Kidney tubule cell (primary cell): ENCODE data around the gene PRMT5.
A peak's percentile ranks its signal among the peaks of the same experiment; 100 is the strongest.
"Not testable (repeated sequence)": the region's sequence is repeated elsewhere in the genome, so short reads cannot be mapped to it uniquely, and the experiment has no call there.

Experiments
- DNase-seq: peaks from one replicate; pipeline ENCODE4 v3.0.0-alpha.2; 2018; ENCODE audit warnings: low spot score

Gene PRMT5

GRCh38 chr14:22929104-22929960 is at the start of gene PRMT5:
TSS of gene PRMT5 (minus strand) at chr14:22929376. CDS start at chr14:22929361, 15 bp downstream.
- DNase-seq, result peak; percentile 100

GRCh38 chr14:22978487-22978837 is 49.3 kb upstream of the PRMT5 start:
- no peak for DNase-seq

- DNase-seq, result peak; percentile 96
Observed at GRCh38 chr14:22977684-22978486, 48.7 kb upstream of the PRMT5 start.

DNA sequence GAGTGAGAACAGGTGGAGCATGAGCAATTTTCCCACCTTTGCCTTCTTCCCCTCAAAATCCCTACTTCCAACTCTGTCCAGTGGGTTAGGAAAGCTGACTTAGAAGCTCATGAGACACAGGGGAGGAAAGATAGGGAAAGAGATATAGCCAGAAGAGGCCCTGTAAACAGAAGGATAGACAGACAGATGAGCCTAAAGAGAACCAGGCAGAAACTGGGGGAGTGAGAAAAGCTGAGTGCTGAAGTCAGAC is 48.2 kb upstream of the PRMT5 start:
- no peak for DNase-seq

DNA sequence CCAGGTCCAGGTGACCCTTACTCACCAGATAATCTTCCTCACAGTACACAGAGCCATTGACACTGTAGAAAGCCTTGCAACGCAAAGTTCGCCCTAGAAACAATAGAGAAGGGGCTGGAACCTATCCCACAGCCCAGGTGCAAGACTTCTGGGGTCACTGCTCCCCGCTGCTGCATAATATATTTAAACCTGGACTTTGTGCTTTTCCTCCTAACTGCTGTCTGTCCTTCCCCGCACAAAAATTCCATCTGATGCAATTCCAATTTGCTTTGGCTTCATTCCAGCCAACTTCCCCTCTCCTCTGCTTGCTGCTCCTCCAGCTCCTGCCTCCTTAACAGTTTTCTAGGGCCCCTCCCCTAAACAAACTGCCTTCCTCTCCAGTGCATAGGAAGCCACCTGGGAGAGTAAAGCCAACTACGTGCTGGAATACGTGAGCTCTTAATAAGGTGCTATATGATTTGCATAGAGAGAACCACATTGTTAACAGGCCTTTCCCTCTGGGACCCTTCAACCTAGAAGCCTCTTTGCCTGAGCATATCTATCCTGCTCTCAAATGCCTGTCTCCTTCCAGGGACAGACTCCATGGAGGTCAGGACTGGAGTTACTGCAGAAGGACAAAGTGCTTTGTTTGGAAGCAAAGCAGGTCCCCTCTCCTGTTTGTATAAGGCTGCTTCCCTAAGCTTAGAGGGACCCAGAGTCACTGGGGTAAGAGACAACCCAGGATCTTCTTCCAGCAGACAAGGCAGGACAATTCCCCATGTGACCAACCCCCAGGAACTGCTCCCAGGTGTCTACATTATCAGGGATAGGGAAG is 47.7 kb upstream of the PRMT5 start:
- DNase-seq, result peak; percentile 85

- peak; percentile 77 for DNase-seq
Observed at GRCh38 chr14:22974530-22975313, 45.5 kb upstream of the PRMT5 start.

GRCh38 chr14:22973217-22974032 is 44.2 kb upstream of the PRMT5 start:
- peak; percentile 76 for DNase-seq

- no peak for DNase-seq
Observed at GRCh38 chr14:22972313-22972930, 43.2 kb upstream of the PRMT5 start.

GRCh38 chr14:22971152-22971551 is 42.0 kb upstream of the PRMT5 start:
- DNase-seq, result no peak

GRCh38 chr14:22966783-22967269 is 37.6 kb upstream of the PRMT5 start:
- no peak for DNase-seq

DNA sequence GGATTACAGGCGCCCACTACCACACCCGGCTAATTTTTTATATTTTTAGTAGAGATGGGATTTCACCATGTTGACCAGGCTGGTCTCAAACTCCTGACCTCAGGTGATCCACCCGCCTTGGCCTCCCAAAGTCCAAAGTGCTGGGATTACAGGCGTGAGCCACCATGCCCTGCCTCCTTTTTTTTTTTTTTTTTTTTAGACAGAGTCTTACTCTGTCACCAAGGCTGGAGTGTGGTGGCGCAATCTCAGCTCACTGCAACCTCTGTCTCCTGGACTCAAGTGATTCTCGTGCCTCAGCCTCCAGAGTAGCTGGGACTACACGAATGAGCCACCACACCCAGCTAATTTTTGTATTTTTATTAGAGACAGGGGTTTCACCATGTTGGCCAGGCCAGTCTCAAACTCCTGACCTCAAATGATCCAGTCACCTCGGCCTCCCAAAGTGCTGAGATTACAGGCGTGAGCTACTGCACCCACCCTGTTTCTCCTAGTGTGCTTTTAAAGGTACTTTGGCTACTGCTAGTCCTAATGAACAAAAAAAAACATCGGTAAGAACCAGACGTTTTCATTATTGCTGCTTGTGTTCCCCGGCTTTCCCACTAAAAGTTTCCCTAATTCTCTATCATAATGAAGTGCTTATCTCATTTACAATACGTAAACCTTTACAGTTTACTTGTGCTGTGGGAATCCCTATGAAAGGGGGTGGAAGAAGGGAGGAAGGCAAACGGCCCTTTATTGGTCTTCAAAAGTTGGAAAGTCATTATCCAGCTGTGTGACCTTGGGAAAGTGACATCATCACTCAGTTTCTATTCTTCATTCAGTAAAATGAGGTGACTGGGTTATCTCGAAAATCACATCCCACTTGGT is 37.0 kb upstream of the PRMT5 start:
- DNase-seq, result not testable (repeated sequence)

- DNase-seq, result no peak
Observed at GRCh38 chr14:22962061-22962676, 33.0 kb upstream of the PRMT5 start.

DNA sequence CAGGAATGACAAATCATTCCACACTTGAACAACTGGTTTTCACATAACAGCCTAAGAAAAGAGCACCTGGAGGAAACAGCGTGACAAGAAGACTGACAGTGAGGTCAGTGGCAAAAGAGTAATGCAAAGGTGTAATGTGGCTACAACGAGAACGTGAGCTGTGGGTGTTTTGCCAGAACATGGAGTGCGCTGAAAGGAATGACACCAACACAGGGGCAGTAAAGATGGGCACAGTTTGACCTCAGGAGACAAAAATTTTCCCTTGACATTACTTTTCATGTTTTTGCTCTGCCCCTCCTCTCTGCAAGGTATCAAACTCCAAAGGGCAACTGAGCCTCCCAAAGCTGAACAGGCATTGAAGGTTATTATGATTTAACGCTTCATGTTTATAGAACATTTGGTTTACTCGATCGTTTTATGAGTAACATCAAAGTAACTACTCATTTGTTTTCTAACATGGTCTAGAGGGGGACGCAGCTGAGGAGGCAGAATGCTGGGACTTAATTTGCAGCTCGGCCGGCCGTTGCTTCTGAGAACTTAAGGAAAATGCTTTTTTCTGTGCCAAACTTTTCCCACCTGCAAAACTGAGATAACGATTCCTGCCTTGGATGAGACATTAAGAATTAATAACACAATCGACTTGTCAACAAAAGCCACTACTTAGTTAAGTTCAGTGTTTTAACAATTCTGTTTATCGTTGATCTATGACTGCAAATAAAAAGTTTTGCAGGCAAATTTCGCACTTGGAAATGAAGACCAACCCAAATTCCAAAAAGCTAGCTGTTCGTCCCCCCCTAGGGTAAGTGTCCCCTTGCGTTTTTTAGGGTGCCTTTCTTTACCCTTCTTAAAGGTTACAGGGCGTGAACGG is 26.8 kb upstream of the PRMT5 start:
- DNase-seq, result peak; percentile 84

GRCh38 chr14:22952418-22952817 is 23.2 kb upstream of the PRMT5 start:
- no peak for DNase-seq

DNA sequence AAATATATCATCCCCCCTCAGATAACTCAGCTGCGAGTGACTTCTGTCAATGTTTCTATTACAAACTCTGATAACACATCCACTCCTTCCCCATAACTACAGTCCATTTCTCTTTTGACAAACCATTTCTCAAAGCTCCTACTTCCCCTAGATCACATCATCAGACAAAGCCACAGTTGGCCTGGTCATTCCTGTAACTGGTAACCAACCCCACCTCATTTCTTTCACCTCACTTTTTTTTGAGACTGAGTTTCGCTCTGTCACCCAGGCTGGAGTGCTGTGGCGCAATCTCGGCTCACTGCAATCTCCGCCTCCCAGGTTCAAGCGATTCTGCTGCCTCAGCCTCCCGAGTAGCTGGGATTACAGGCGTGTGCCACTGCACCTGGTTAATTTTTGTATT is 22.6 kb upstream of the PRMT5 start:
- not testable (repeated sequence) for DNase-seq

GRCh38 chr14:22945642-22946041 is 16.5 kb upstream of the PRMT5 start:
- no peak for DNase-seq

GRCh38 chr14:22939684-22940083 is 10.5 kb upstream of the PRMT5 start:
- peak; percentile 51 for DNase-seq

DNA sequence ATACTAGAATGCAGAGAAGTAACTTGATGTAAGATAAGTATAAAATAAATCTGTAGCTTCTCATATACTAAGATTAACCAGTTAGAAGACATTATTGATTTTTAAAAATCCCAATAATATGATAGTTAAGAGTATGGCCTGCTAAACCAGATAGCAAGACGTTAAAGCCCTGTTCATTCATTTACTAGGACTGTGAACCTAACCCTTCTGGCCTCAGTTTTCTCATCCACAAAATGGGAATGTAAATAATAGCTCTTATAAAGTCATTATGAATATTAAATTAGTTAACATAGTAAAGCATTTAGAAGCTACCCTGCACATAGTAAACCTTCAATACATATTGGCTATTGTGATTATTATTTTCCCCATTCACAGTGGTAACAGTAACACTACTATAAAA is 6.0 kb upstream of the PRMT5 start:
- no peak for DNase-seq
